HT1080 (cell line): ENCODE data around the gene TCF19. TPM values are rescaled to one million over a fixed set of nuclear protein-coding genes. Genes with fewer than 3 reads are reported as not detected.
A peak's percentile ranks its signal among the peaks of the same experiment; 100 is the strongest.
"Not testable (repeated sequence)": the region's sequence is repeated elsewhere in the genome, so short reads cannot be mapped to it uniquely, and the experiment has no call there.

Experiments used
- DNase-seq: peaks from one replicate; pipeline ENCODE4 v3.0.0-alpha.2; 2015; ENCODE audit warnings: low read depth
- total RNA-seq: library from RNA; depleted of rRNA; stranded (reverse); fragments of >200 nt; shearing (Covaris generic); gene quantifications from 2 replicates; pipeline ENCODE4 v1.2.3, GENCODE V29; 2014

The TCF19 gene
- total RNA-seq, 1 experiment from 2014 or later: 101 TPM

DNA sequence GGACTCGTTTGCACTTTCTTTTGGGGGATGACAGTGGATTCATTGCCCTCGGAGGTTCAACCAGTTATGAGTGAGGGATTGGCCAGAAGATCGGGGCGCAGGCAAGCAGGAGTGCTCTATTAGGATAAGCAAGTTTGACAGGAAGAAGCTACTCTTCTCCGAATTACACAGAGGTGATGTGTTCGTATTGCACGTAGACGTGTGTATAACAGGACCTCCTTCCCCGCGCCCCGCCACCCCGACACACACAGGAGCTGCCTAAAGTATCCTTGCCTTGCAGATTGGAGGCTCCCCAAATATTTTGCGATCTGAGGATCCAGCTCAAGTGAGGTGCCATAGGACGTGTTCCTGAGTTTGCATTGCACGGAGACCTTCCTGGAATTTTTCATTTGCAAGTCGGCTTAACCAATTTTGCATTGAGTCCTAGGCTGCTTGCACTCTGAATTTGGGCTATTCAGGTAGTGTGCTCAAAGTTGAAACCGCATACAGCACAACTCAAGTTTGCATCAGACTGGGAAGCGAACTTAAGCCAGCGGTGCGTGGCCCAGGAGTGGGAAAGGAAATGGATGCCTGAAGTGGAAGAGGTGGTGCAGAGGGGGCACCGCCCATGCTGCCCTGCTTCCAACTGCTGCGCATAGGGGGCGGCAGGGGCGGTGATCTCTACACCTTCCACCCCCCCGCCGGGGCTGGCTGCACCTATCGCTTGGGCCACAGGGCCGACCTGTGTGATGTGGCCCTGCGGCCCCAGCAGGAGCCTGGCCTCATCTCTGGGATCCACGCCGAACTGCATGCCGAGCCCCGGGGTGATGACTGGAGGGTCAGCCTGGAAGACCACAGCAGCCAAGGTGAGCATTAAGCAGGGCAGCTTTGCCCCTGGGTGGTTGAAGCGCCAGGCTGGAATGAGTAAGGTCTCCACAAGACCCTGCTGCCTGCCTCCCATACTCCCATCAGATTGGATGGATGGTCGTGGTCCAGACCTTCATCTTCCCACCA, 770 bp downstream of the TCF19 start:
- DNase-seq: peak; percentile 41

DNA sequence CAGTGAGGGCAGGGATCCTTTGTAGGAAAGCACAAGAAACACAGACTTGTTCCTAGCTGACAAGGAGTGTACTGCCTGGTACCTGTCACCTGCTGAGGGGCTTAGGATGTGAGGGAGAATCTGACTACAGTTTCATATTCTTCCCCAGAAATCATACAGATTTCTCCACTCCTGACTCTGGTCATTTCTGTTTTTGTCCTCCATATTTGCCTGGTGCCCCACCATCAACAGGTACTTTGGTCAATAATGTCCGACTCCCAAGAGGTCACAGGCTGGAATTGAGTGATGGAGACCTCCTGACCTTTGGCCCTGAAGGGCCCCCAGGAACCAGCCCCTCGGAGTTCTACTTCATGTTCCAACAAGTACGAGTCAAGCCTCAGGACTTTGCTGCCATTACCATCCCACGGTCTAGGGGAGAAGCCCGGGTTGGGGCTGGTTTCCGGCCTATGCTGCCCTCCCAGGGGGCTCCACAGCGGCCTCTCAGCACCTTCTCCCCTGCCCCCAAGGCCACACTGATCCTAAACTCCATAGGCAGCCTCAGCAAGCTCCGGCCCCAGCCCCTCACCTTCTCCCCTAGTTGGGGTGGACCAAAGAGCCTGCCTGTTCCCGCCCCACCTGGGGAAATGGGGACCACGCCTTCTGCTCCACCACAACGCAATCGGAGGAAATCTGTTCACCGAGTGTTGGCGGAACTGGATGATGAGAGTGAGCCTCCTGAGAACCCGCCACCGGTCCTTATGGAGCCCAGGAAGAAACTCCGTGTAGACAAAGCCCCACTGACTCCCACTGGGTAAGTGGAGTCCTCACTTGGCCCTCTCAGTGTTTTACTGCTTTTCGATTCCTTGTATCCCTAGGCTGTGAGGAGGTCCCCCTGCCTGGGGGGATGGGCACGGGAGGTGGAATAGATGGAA, 3.1 kb downstream of the TCF19 start:
- no peak for DNase-seq

DNA sequence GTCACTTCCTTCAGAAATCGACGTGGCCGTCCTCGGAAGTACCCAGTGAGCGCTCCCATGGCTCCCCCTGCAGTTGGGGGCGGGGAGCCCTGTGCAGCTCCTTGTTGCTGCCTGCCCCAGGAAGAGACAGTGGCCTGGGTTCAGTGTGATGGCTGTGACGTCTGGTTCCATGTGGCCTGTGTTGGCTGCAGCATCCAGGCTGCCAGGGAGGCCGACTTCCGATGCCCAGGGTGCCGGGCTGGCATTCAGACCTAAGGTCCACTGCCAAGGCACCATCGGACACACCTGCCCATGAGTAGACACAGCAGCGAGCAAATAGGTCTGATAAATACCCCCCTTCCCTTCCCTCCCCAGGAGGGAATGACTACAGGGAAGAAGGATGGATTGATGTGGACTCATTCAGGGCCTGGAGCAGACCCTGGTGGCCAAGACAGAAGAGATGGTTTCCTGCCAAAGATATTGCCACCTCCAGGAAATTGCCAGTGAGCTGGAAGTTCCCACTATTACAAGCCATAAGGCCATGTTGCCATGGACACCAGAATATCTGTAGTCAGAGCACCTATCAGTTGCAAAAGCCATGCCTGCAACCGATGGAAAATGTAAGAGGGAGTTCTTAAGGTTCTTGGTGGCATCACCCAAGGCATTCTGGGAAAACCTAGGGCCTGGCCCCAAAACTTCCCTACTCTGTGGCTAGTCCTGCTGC, 4.2 kb downstream of the TCF19 start:
- DNase-seq: no peak

DNA sequence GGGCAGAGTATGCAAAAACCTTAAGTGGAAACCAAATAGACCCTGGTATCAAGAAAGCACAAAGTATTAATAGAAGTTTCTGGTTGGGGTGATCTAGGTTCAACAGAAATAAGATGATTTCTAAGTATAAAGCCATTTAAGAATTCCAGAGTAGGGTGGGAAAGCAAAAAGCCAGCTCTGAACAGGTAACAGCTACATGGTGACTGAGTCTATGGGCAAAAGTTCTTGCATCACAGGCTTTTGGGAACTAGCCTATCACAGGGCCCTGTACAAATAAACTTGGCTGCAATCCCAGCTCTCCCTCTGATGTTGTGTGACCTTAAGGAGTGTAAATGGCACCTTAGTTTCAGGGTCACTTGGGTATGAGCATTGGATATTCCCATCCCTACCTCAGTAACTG, 5.5 kb downstream of the TCF19 start:
- DNase-seq: no peak

DNA sequence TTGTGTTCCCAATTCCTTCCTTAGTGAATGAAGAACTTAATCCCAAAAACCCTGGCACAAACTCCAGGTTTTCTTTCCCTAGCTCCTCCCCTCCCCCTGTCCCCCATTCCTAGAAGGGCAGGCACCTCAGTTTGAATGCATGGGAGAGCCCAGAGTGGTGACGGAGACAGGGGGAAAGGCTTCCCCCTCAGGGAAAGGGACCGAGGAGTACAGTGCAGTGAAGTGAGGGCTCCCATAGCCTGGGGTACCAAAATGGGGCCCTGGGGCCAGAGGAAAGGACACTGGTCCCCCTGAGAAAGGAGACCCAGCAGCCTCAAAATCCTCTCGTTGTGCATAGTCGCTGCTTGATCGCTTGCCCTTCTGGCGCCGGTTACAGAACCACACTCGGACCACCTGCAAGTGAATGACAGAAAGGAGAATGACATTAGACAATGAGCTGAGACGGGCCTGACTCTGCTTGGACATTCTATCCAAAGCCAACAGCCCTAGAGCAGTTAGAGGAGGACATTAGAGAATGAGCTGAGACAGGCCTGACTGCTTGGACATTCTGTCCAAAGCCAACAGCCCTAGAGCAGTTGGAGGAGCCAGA, 6.2 kb downstream of the TCF19 start:
- DNase-seq: not testable (repeated sequence)

DNA sequence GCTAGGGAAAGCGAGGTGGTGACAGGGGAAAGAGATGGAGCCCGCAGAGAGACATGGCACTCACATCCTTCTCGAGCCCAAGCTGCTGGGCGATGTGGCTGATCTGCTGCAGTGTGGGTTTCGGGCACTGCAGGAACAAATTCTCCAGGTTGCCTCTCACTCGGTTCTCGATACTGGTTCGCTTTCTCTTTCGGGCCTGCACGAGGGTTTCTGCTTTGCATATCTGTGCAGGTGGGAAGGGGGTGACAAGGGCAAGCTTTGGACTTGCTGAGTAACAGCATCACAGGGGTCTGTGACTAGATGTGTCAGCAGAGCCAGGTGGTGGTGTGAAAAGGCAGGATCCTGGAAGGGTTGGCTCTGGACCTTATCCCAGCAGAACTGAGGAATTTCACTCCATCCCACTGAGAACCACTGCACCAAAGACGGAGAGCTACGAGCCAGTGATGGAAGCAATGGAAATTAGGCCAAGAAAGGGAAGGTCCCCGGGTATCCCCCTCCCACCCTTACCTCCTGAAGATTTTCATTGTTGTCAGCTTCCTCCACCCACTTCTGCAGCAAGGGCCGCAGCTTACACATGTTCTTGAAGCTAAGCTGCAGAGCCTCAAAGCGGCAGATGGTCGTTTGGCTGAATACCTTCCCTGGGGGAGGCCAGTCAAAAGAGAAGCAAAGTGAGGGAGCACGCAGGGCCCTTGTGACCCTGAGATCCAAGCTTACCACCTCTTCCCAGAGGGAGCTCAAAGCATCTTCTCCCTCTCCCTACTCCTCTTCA, 6.9 kb downstream of the TCF19 start:
- DNase-seq: not testable (repeated sequence)

DNA sequence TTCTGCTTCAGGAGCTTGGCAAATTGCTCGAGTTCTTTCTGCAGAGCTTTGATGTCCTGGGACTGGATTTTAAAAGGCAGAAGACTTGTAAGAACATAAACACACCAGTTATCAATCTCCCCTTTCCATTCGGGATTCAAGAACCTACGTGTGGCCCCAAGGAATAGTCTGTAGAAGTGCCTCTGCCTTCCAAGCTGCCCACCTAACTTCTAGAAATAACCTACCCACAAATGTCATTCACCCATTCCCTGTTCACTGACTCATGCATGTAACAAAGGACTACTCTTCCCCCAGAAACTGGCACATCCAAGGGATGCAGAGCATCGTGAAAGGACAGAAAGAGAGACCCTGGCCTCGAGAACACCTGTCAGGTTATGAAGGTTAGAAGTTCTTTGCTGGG, 7.6 kb downstream of the TCF19 start:
- DNase-seq: no peak

DNA sequence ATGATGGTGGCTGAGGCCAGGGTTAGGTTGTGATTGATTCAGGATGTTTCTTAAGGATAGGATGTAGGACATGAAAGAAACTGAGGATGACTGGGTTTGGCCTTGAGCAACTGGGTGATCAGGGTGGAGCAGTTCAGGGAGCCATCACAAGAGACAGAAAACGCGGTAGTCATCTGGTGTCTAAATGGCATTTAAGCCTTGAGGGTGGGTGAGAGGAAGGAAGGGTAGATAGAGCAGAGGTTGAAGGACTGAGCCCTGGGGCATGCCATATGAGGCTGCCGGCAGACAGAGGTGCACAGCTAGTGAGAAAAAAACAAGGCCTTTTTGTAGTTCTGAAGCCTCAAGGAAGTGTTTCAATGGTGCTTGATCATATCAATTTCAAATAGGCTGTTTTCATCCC, 10.2 kb downstream of the TCF19 start:
- no peak for DNase-seq

DNA sequence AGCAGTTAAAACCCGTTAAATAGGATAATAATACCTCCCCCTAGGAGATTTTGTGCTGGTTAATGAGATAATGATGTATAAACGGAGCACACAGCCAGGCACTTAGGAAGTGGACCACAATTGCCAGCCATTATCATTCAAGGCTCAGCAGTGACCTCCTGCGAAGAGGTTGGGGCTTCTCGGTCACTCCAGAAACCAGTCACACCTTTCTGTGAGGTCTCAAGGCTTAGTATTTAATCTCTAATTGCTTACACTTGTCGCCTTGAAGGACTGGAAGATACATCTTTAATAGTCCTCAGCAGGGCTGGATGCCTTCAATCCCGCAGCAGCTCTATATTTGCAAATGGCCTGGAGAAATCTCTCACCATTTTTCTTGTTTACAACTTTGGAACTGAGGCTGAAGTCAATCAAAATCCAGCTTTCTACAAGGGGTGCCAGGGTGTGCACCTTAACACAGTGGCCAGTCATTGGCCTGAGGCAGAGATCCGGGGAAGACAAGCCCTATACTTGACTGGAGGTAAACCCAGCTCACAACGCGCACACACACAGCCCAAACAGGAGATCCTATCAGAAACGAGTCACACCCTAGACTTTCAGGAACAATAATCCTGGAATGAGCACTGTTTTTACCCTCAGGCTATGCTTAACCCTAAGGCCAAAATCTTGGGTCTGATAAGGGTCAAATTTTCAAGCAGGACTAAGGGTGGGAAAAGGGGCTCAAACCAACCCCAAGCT, 10.9 kb downstream of the TCF19 start:
- DNase-seq: no peak

DNA sequence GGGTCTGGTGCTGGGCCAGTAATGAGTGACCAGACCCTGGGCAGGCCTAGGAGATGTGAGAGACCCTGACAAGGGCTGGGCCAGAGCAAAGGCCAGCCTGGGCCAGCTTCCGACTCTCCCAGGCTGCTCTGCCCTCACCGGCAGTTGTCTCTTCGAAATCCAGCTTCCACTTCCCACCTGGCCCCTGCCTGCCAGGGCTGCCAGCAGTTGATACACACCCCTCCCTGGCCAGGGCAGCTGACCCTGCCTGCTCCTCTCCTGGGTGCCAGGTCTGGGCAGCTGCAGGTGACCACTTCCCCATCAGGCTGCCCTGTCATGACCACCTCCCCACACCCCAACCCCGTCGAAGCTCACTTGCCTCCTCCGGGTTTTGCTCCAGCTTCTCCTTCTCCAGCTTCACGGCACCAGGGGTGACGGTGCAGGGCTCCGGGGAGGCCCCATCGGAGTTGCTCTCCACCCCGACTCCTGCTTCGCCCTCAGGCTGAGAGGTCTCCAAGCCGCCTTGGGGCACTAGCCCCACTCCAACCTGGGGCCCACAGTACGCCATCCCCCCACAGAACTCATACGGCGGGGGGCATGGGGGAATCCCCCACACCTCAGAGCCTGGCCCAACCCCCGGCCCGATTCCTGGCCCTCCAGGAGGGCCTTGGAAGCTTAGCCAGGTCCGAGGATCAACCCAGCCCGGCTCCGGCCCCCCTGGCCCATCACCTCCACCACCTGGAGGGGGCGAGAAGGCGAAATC, 11.6 kb downstream of the TCF19 start:
- not testable (repeated sequence) for DNase-seq

DNA sequence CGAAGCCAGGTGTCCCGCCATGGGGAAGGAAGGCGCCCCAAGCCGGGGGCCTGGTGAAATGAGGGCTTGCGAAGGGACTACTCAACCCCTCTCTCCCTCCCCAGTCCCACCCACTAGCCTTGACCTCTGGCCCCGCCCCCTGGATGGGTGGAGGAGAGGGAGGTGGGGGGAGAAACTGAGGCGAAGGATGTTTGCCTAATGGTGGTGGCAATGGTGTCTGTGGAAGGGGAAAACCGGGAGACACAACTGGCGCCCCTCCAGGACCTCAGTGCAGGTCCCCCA, 12.2 kb downstream of the TCF19 start, which contains the start of gene POU5F1:
TSS of gene POU5F1 (minus strand) at position 83 of the 282 bp plus-strand sequence. CDS start at position 21, 62 bp downstream.
- DNase-seq: no peak

DNA sequence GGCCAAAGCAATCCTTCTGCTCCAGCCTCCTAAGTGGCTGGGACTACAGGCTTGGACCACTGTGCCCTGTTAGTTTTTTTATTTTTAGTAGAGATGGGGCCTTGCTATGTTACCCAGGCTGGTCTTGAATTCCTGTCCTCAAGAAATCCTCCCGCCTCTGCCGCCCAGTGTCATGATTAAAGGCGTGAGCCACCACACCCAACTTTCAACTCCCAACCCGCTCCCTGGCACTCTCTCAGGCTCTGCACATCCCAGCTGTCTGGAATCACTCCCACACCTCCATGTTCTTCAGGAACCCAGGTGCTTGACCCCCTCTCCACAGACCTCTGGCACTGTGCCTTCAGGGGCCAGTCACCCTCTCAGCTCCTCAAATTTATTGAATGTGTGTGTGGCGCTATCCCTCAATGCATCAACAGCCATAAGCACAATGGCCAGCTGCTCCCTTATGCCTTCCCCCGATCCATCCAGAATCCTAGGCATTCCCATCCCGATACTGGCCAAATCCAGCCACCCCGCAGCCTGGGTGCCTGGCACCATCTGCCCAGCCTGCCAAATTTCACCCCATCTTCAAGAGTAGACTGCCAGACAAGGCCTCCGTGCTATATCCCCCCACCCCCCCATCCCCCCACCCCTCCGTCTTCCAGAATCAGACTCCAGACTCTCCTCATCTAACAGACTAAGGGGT, 12.7 kb downstream of the TCF19 start:
- no peak for DNase-seq

DNA sequence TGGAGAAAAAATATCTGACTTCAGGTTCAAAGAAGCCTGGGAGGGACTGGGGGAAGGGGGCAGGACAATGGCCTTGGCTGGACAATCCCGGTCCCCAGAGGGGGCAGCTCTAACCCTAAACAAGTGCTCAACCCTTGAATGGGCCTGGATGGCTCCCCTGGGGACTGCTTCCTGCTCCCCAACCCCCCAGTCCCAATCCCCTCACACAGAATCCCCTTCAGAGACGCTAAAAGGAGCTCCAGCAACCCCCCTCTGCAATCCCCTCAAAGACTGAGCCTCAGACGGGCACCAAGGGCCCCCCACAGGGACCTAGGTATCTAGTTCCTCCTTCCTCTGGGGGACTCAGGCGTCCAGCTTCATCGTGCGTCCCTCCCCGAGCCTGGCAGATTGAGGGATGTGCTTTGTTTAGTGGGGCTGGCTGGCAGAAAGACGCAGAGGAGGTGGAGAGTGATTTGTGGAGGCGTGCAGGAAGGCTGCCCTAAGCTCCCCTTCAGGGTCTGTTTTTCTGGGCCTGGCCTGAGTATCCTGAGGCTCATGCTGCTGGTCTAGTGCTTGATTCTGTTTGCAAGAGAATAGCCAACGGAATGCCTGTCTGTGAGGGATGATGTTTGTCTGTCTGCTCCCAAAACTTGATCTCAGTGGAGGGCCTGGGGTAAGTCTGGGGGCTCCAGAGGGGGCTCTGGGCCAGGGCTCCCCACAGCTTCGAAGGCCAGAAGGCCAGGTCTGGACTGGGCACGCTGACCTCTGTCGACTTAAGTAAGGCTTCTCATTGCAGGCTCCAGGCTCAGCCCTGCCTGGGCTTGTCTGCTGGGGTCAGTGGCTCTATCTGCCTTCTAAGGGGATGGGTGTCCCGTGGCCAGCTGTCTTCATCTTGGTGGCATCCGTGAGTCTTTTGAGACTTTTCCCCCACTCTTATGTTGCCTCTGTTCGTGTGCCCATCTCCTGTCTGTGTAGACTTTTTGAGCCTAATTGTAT, 13.8 kb downstream of the TCF19 start:
- DNase-seq: no peak

DNA sequence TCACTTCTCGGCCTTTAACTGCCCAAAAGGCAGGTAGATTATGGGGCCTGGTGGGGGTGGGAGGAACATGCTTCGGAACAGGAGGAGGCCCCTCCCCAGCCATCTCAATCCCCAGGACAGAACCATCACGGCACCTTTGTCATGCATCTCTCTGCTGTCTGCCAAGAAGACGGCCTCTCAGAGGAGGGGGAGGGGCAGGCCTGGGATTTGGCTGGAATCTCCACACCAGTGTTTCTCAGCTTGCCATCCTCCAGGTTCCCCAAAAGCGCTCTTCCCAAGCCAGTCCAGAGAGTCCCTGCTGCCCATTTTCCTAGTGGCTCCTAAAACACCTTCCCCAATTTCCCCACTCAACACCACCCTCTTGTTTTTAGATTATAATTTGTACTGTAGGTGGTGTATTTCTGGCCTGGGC, 14.6 kb downstream of the TCF19 start:
- DNase-seq: no peak

DNA sequence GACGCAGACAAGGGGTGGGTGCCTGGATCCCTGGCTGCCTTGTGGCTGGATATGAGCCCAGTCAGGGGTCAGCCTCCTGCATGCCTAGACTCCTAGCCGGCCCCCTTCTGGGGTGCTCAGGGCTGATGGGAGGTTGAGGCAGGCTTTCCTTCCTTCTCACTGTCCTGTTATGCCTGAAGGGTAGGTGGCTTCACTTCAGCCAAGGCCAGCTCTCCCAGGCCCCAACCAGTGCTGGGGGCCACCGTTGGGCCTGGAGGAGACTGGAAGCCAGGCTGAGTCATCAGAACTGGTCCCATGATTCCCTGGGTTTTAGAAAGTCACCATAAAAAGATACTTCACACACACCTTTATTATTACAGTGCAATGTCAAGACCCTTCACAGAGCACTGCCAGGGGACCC, 15.0 kb downstream of the TCF19 start:
- DNase-seq: no peak

DNA sequence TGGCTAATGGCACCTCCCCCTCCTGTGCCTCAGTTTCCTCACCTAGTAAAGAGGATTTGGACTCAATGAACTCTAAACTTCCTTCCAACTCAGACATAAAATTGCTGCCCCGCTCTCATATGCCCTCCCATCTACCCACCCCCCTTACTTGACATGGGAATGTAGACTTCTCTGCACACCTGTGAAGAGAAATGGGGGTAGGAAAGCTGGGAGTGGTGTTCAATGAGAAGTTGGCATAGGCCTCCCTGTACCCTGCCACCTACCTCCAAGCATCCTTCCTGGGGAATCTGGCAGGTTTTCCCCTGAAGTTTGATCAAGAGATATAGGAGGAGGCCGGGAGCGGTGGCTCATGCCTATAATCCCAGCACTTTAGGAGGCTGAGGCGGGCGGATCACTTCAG, 16.0 kb downstream of the TCF19 start:
- DNase-seq: no peak

DNA sequence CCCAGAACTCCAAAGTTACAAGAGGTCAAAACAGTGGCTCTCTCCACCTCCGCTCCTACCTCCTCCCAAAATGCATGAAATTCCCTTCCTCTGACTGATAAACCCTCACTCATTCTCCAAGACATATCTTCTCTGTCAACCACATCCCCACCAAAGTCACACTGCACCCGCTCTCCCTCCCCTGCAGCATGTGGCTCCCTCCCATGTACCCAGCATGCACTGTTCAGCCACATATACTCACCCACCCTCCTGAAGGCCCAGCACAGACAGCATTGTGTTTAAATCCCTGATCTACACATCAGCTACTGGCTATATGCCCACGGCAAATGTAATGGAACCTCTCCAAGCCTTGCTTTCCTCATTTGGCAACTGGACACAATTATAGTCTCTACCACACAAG, 17.6 kb downstream of the TCF19 start:
- DNase-seq: no peak
